ENCODE measurements around the gene KLHL12.

- TF ChIP-seq CTCF (IDR thresholded peaks at IDR 0.05; ENCODE audit: low read depth, low read length, poor library complexity, severe bottlenecking) (no peak), EZH2phosphoT487 (IDR thresholded peaks at IDR 0.05; ENCODE audit: borderline replicate concordance, low read length) (no peak)
These were observed 47.0 kb downstream of the KLHL12 start for GRCh38 chr1:202880062-202880461.

All from DOHH2 (cell line).